GM06990 (cell line): ENCODE measurements around the gene NPHP4.

Source experiments
- DNase-seq: peaks from one replicate; pipeline ENCODE4 v3.0.0-alpha.2; 2011; ENCODE audit not compliant: insufficient read length; ENCODE audit errors: extremely low read depth
- H3K27me3 ChIP-seq: replicated peaks from 2 replicates; pipeline ENCODE4 v1.6.0; 2011; ENCODE audit warnings: low read length; ENCODE audit not compliant: control insufficient read depth, insufficient read depth
- H3K36me3 ChIP-seq: 2 replicates; pipeline ENCODE4 v1.5.1; 2011; ENCODE audit warnings: low read length; ENCODE audit not compliant: control insufficient read depth, insufficient read depth
- H3K4me3 ChIP-seq: replicated peaks from 2 replicates; pipeline ENCODE4 v1.5.1; 2011; ENCODE audit warnings: low read depth, mild to moderate bottlenecking, control low read depth, low read length
- TF ChIP-seq, protein P1 (sequence below): IDR thresholded peaks from 2 replicates; pipeline ENCODE4 v1.5.1; 2011; ENCODE audit warnings: low read length, control low read depth, mild to moderate bottlenecking, inconsistent platforms; ENCODE audit not compliant: insufficient read depth, poor library complexity, severe bottlenecking

The NPHP4 gene

DNA sequence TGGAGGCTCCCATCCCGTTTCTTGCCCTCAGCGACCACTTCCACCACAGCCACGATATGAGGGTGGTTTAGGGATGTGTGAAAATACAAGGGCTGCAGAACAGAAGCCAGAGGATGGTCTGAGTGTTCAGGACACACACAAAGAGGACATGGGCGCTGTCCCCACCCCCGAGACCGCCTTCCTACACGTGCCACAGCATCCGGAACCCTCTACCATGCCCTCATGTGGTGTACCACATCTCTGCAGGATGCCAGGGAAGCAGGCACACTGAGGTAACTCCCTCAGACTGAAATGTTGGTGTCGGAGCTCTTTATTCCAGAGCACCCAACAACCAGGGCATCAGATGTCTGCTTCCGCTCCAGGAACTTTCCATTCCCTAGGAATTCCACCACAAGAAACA lies 23.1 kb downstream of the NPHP4 start:
- H3K27me3 ChIP-seq: no peaks in the 10 kb centered on the region
- TF ChIP-seq, protein P1, sequence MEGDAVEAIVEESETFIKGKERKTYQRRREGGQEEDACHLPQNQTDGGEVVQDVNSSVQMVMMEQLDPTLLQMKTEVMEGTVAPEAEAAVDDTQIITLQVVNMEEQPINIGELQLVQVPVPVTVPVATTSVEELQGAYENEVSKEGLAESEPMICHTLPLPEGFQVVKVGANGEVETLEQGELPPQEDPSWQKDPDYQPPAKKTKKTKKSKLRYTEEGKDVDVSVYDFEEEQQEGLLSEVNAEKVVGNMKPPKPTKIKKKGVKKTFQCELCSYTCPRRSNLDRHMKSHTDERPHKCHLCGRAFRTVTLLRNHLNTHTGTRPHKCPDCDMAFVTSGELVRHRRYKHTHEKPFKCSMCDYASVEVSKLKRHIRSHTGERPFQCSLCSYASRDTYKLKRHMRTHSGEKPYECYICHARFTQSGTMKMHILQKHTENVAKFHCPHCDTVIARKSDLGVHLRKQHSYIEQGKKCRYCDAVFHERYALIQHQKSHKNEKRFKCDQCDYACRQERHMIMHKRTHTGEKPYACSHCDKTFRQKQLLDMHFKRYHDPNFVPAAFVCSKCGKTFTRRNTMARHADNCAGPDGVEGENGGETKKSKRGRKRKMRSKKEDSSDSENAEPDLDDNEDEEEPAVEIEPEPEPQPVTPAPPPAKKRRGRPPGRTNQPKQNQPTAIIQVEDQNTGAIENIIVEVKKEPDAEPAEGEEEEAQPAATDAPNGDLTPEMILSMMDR: no peak
- DNase-seq: no peak
- peaks cover 3% of the 10 kb centered on the region for H3K36me3 ChIP-seq
- H3K4me3 ChIP-seq: no peak overlapping the region

DNA sequence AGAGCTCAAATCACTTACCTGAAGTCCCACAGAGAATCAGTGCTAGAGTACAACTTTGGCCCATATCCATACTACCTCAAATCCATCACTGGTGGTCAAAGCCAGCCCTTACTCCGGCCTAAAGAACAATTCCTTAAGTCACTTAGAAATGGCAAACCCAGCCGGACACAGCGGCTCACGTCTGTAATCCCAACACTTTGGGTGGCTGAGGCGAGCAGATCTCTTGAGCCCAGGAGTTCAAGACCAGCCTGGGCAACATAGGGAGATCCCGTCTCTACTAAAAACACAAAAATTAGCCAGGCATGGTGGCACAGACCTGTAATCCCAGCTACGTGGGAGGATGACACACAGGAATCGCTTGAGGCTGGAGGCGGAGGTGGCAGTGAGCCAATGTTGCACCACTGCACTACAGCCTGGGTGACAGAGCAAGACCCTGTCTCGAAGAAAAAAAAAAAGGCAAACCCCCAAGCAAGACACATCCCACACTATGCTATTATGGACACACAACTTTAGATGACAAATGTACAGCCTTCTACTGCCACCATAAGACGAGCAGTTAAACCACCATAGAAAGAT lies 24.0 kb downstream of the NPHP4 start:
- H3K4me3 ChIP-seq: no peak overlapping the region
- TF ChIP-seq, protein P1: no peak
- no peaks in the 10 kb centered on the region for H3K27me3 ChIP-seq
- H3K36me3 ChIP-seq: peaks cover 3% of the 10 kb centered on the region
- DNase-seq: no peak

DNA sequence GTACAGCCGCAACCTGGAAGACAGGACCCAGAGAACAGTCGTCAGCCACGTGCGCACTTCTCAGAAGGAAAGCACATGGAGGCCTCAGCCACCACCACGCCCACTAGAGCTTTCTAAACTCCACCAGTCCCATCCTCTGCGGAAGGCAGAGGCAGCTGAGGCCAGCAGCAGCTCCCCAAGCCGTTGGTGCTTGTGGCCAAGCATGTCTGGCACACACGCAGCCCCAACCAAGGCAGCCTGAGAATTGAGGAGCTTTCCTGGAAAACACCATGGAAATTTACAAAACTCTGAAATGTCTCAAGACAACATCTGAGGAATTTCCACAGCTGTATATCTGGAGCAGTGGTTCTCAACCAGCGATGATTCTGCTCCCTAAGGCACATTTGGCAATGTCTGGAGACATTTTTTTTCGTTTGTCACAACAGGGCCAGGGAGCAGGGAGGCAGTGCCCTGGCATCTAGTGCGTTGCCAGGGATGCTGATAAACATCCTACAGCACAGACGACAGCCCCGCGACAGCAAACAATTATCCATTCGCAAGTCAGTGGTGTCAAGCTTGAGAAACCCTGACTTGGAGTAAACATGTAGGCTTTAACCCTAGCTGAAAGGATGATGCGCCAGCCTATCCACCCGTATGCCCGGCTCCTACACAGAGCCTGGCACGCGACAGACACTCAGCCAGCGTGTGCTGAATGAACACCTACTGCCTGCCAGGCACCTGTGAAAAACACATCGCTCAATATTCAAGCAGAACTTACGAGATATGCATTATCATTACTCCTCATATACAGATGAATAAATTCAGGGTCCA lies 24.7 kb downstream of the NPHP4 start:
- peaks cover 3% of the 10 kb centered on the region for H3K36me3 ChIP-seq

DNA sequence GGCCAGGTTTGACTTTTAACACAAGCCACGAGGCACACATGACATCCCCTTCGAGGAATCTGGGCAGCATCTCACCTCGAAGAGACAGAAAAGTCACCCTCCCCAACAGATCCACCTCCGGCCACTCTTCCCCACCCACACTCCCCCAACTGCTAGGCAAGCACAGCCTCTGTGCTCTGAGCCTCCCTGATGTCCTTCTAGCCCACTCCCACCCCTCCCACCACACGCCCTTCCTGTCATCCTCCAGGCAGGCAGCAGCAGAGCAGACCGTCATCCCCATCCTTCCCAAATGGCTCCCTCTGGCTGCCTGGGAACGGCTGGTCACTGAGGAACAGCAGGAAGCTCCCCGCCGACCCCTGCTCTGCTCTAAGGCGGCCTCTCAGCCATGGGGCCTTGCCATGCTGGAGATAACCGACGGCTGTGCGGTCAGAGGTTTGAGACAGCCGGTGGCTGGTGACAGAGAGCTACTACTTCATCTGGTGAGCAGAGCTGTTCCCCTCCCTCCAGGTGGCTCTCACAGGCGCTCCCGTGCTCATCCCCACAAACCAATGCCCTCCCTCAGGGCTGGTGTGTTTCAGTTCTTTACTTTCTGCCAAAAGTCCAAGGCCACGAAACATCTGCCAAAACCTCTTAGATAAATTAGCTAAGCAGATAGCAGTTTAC lies 25.6 kb downstream of the NPHP4 start:
- H3K36me3 ChIP-seq: peaks cover 3% of the 10 kb centered on the region
- DNase-seq: no peak
- H3K4me3 ChIP-seq: no peak overlapping the region
- H3K27me3 ChIP-seq: no peaks in the 10 kb centered on the region
- TF ChIP-seq, protein P1: no peak

More for the DNA sequence above, 24.7 kb downstream of the NPHP4 start:
- Histone ChIP-seq H3K4me3 (no peak overlapping the region), H3K27me3 (no peaks in the 10 kb centered on the region)
- no peak for DNase-seq
- TF ChIP-seq, protein P1: no peak

DNA sequence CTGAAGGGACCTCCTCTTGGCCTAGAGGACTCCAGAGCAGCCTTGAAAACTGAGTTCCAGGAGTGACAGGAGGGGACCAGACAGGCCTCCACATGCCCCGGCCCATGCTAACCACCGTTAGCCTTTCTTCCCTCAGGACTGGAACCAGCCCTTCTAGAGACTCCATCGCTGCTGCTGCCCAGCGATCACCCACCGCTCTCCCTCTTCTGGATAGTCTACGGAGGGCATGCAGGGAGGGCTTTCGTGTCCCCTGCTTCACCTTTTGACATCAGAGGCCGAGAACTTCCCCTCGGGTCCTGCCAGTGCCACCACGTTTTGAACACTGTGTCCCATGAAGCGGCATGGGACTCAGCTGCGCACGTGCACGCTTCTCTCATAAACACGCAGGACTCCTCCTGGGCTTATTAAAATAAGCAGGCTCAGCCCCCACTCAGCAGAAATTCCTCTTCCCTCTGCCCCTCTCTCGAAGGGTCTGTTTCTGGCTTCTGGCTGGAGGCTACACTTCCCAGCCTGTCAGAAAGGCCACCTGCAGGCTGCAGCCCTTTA lies 26.6 kb downstream of the NPHP4 start:
- Histone ChIP-seq H3K27me3 (no peaks in the 10 kb centered on the region), H3K36me3 (peaks cover 6% of the 10 kb centered on the region), H3K4me3 (no peak overlapping the region)
- TF ChIP-seq, protein P1: no peak
- no peak for DNase-seq
